ENCODE results near the gene PRKCSH.
"Not testable (repeated sequence)": the region's sequence is repeated elsewhere in the genome, so short reads cannot be mapped to it uniquely, and the experiment has no call there.

Gene PRKCSH, protein sequence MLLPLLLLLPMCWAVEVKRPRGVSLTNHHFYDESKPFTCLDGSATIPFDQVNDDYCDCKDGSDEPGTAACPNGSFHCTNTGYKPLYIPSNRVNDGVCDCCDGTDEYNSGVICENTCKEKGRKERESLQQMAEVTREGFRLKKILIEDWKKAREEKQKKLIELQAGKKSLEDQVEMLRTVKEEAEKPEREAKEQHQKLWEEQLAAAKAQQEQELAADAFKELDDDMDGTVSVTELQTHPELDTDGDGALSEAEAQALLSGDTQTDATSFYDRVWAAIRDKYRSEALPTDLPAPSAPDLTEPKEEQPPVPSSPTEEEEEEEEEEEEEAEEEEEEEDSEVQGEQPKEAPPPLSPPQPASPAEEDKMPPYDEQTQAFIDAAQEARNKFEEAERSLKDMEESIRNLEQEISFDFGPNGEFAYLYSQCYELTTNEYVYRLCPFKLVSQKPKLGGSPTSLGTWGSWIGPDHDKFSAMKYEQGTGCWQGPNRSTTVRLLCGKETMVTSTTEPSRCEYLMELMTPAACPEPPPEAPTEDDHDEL

GRCh38 chr19:11435057-11435832 lies at the start of gene PRKCSH, which contains the start of gene ODAD3:
TSS of gene PRKCSH (plus strand) at chr19:11435635. CDS start at chr19:11436118, 483 bp downstream.
TSS of gene ODAD3 (minus strand) at chr19:11435121. CDS start at chr19:11435016, 105 bp downstream.
- peak; percentile 95 for DNase-seq

GRCh38 chr19:11387162-11388034 lies 48.0 kb upstream of the PRKCSH start:
- DNase-seq: no peak

- DNase-seq: no peak
Measured at GRCh38 chr19:11390359-11390758, 45.1 kb upstream of the PRKCSH start.

DNA sequence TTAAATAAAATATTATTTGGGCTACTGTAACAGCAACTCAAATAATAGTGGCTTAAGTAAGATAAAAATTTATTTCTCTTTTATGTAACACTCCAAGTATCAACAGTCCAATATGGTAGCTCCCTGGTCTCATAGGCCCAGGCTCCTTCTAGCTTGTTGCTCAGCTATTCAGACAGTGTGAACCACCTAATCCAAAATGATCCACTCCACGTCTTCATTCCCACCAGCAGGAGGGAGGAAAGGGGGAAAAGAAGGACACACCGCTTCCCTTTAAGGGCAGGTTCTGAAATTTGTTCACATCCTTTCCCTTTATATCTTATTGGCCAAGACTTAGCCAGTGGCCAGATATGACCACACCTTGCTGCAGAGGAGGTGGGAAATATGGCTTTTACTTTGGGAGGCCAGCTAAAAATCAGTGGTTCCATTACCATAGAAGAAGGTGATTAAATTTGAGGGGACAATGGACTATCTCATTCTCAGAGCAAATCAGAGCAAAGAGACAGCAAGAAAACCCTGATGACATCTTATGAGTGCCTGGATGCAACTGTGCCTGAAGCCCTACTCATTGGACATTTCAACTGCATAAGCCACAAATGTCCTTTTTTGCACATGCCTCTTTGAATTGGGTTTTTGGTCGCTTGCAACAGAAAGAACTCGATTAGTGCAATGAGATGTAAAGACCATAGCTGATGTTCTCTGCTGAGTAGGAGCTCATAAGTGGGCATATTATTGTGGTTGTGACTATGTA lies 44.3 kb upstream of the PRKCSH start:
- no peak for DNase-seq

GRCh38 chr19:11397089-11397610 lies 38.3 kb upstream of the PRKCSH start:
- DNase-seq: no peak

GRCh38 chr19:11399667-11400066 lies 35.8 kb upstream of the PRKCSH start:
- no peak for DNase-seq

- no peak for DNase-seq
Measured at GRCh38 chr19:11400798-11401197, 34.6 kb upstream of the PRKCSH start.

- no peak for DNase-seq
Measured at GRCh38 chr19:11401808-11402543, 33.5 kb upstream of the PRKCSH start.

DNA sequence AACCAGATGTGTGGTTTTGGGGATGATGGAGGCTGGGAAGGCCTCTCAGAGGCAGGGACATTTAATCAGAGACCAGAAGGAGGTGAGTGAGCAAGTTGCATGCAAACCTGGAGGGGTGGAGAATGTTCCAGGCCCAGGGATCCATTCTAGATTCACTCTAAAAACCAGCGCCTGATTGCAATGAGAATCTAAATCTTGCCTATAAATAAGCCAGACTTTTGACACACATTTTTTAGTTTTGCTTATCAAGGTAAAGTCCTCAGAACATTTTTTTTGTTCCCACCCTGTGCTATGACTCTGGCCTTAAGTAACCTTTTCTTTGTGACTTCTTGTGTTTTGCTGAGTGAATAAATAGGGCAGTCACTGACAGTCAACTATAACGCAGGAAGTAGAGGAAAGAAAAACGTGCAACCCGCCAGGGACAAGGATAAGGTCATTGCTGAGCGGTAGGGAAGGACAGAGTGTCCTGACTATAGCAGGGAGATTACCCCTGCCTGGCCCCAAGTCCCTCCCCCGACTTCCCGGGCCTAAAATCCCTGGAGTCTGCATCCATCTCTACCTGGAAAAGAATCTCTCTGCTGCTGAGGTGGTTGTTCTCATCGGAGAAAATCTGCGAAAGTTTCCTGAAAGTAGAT lies 30.7 kb upstream of the PRKCSH start:
- no peak for DNase-seq

- DNase-seq: peak; percentile 47
Measured at GRCh38 chr19:11405846-11406643, 29.4 kb upstream of the PRKCSH start.

DNA sequence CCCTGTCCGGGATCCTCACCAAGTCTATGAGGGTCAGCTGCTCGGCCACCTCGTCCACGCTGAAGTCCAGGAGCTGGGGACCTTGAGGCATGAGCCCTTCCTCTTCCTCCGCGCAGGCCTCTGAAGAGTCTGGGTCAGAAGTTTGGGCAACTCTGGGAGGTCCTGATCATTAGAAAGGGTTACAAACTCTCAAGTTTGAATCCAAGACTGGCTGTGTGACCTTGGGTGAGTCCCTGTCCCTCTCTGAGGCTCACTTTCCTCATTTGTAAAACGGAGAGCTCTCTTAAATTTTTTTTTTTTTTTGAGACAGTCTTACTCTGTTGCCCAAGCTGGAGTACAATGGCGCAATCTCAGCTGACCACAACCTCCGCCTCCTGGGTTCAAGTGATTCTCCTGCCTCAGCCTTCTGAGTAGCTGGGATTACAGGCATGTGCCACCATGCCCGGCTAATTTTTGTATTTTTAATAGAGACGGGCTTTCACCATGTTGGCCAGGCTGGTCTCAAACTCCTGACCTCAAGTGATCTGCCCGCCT lies 28.7 kb upstream of the PRKCSH start:
- not testable (repeated sequence) for DNase-seq

DNA sequence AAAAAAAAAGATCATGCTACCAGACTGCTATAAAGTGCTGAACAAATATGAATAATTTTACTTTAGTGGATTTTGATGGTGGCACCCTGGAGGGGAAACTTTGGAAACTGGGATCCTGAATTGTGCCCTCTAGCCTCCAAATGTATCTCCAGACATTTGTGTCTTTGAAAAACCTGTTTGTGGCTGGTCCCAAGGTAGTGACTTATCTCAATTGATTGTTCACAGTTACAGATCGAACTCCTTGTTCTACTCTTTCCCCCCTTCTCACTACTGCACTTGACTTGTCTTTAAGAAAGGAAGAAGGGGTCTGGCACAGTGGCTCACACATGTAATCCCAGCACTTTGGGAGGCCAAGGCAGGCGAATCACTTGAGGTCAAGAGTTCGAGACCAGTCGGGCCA lies 26.8 kb upstream of the PRKCSH start:
- no peak for DNase-seq

GRCh38 chr19:11410682-11411081 lies 24.8 kb upstream of the PRKCSH start:
- DNase-seq: no peak

GRCh38 chr19:11414544-11414943 lies 20.9 kb upstream of the PRKCSH start:
- DNase-seq: no peak

- no peak for DNase-seq
Measured at GRCh38 chr19:11416346-11417052, 18.9 kb upstream of the PRKCSH start.

GRCh38 chr19:11418094-11418548 lies 17.3 kb upstream of the PRKCSH start:
- no peak for DNase-seq

GRCh38 chr19:11418549-11419506 lies 16.6 kb upstream of the PRKCSH start, which contains the start of gene RGL3:
TSS of gene RGL3 (minus strand) at chr19:11419314. CDS start at chr19:11419278, 36 bp downstream.
- no peak for DNase-seq
